NCI-H82 (cell line): ENCODE measurements around the gene LSM3.

Source experiments
- DNase-seq: peaks from one replicate; lab custom pipeline; 2025; lab: John Stamatoyannopoulos, UW

Gene LSM3

DNA sequence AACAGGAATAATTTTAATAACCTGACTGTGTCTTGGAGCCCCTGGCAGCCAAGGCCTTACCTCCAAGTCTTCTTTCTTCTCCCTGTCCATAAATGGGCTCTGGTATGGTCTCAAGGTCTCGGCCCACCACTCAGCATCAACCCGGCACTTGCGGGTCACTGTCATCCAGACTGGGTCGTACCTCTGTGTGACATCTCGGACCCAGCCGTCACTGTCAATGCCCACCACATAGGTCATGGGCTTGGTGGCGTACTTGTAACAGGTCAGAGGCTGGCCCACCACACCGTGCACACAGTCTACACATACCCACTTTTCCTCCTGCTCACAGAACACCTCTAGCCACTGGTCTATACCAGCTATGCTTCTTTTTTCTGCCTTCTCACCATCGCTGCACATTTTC, 20.7 kb upstream of the LSM3 start:
- DNase-seq = no peak

GRCh38 chr3:14158370-14158769, 20.2 kb upstream of the LSM3 start:
- DNase-seq = no peak

DNA sequence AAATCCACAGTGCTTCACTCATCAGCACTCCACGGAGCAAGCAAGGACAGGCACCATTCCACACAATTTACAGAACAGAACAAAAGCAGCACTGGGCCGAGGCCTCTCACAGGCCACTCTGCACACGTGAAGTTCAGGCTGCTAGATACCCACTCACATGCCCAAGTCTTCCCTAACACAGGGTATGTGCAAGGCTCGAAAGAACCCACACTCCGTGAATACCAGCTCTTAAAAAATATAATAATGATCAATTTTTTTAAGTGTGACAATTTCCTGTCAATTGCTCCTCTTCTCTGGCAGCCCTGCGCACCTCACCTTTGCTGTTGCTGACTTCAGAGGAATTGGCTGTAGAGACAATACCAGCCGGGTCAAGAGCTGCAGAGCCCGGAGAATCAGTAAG, 19.2 kb upstream of the LSM3 start:
- DNase-seq = no peak

DNA sequence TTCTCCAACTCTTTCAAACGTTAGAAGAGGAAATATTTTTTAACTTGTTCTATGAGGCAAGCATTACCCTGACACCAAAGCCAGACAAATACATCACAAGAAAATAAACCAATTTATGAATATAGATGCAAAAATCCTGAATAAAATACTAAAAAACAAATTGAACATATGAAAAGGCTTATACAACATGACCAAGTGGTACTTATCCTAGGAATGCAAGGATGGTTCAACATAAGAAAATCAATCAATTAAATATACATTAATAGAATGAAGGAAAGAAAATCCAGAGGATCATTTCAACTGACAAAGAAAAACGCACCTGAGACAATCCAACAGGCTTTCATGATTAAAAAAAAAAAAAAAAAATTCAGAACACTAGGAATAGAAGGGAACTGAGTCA, 17.3 kb upstream of the LSM3 start:
- no peak for DNase-seq

GRCh38 chr3:14162178-14162577, 16.4 kb upstream of the LSM3 start:
- DNase-seq = no peak

DNA sequence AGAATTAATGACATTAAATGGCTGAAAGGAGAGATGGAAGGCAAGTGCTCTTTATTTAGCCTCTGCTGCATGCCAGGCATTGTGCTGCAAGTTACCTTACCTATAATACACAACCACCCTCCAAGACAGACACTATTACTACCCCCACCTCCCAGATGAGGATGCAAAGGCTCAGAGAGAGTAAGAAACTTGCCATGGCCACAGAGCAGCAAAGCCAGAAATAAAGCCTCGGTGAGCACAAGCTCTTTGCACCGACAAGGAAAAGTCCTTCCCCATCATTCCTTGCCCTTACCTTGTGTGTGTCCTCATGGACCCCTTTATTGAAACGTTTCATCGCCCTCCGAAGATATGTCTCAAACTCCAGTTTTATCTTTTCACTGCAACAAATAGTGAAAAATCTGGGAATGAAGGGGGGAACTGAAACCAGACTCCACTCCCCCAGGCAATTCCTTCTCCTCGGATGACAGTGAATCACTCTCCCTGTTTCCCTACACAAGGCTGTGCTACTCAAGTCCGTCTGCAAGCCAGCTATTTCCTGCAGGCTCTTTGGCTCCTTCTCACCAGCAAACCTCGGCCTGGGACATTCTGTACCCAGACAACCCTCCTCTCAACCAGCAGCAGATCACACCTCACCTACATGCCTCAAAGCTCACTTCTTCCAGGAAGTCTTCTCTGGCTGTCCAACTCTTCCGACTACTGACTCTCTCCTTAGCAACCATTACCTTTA, 11.6 kb upstream of the LSM3 start:
- DNase-seq = no peak

GRCh38 chr3:14169435-14169834, 9.2 kb upstream of the LSM3 start:
- no peak for DNase-seq

- no peak for DNase-seq
Measured at GRCh38 chr3:14169871-14170270, 8.7 kb upstream of the LSM3 start.

- DNase-seq = peak; percentile 23
Measured at GRCh38 chr3:14170531-14171159, 8.0 kb upstream of the LSM3 start.

DNA sequence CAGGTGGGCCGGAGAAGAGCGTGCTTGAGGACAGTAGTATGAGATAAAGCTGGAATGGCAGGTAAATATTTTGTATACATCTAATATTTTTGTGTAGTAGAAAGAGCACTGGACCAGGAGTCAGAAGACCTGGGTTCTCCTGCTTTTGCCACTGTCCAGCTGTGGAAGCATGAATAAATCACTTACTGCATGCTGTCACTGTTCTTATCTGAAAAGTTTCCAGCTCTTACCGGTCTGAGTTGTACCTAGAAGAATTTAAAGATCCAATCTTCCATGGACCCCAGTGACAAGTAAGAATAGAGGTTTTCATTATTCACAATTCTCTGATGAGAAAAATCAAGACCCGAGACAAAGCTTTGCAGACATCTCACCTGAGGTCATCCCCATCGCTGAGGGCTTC, 6.1 kb upstream of the LSM3 start:
- no peak for DNase-seq

DNA sequence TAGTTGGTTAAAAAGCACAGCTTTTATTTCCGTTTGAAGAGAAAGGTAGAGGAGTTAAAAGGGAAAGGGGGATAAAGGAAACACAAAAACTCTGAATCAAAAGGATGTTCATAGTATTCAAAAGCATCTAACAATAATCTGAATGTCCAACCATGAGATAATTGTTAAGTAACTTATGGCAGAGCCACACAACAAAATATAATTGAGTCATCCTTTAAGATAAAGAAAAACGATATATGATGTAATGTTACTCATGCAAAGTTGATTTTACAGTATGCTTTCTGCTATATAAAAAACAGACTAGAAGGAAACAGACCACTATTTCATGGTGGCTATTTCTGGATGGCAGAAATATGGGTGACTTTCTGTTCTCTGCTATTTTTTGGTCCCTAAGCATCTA, 4.1 kb upstream of the LSM3 start:
- no peak for DNase-seq

DNA sequence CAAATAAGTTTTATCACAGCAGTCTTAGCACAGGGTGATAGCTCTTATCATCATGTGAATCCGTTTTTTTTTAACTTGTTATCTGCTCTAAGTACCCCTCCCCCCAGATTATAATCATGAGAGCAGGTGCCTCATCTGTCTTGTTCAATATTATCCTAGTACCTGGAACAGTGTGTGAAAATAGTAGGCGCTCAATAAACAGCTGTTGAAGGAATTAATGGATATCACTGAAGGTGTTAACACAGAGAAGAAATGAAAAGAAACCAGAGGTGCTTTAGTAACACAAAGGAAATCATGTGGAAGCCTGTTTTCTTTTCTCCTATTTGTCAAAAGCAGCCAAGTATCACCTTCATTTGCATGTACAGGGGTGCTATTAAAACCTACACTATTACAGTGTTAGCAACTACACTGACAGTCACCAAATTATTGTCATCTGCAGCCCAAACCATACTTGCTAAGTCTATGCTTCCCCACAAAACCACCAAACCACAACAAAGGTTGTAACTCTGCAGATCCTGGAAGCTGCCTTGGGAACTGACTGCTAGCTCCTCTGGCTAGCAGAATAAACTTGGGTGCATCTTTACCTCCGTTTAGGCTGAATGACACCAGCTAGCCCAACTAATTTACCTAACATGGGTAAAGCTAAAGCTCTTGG, 3.1 kb upstream of the LSM3 start:
- DNase-seq = no peak

DNA sequence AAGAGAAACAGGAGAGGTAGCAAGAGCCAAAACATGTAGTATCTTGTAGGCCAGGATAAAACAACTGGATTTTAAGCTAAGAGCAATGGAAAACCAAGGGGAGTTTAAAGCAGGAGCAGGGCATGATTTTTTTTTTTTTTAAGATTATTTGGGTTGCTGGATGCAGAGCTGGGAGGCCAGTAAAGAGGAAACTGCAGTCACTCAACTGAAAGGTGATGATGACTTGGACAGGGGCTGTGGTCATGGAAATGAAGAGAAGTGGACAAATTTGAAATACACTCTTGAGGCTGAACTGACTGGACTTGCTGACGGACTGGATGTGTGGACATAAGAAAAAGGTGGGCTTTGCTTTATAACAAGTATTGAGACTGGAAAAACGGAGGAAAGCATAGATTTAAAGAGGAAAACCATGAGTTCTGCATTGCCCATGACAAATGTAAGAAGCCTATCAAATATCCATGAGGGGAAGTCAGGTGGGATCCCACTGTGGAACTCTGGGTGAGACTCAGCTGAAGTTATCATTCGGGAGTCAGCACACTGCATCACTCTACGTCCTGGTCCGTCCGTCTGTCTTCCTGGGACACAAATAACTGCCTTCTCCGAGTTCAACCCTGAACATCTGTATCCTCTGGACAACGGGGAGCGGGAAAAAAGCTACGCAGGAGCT, 904 bp upstream of the LSM3 start:
- DNase-seq = no peak

DNA sequence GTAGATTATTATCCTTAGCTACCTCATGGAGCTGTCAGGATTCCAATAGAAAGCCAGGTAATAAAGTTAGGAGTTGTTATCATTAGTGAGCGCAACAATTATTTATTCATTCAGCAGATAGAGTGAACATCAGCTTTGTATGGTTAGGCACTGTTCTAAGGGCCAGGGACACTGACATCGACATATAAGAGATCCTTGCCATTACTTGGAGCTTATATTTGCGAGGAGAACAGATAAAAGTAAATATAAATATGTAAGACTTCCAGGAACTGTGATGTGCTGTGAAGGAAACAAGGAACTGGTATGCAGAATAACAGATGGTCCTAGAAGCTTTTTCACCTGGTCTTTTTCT, 473 bp downstream of the LSM3 start:
- DNase-seq = no peak

DNA sequence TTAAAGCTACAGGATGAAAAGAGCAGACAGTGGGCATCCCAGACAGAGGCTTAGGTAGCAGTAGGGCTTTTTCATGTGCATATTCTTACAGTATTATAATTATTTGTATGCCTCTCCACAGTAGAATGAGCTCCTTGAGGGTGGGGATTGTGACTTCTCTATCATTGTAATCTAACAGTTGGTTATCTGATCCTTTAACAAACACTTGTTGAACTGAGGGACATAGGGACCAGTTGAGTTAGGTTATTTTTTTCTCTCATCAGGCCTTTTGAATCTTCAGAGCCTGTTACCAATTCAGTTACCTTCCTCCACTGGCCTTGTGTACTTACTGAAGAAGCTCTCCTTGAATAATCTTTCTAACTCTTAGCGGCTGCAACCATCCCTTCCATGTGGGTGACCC, 1.2 kb downstream of the LSM3 start:
- DNase-seq = no peak

- DNase-seq = no peak
Measured at GRCh38 chr3:14181253-14181652, 2.6 kb downstream of the LSM3 start.

GRCh38 chr3:14183015-14183577, 4.5 kb downstream of the LSM3 start:
- no peak for DNase-seq

DNA sequence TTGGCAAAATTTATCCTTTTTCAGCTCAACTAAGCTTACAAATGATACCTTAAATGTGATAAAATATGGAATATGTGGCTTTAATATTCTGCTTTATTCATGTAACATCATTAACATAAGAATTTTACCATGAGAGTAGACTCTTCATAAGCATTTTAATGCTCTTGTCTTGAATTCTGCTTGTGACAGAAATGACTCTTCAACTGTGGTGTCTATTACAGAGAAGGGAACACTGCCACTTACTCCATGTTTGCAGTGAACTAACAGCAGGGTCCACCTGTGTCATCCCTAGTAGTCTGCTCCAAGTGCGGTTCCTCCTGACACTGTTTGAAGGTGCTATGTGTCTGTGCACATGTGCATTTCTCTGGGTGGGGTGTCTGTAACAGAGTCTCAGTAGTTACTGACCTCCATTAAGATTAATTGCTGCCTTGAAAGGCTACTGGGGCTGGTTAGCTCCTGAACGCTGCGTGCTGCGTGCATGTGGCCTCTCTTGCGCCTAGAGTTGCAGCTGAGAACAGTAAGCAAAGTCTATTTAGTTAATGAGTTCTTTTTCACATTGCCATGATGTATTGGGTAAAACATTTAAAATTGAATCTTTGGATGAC, 8.3 kb downstream of the LSM3 start:
- DNase-seq = no peak

DNA sequence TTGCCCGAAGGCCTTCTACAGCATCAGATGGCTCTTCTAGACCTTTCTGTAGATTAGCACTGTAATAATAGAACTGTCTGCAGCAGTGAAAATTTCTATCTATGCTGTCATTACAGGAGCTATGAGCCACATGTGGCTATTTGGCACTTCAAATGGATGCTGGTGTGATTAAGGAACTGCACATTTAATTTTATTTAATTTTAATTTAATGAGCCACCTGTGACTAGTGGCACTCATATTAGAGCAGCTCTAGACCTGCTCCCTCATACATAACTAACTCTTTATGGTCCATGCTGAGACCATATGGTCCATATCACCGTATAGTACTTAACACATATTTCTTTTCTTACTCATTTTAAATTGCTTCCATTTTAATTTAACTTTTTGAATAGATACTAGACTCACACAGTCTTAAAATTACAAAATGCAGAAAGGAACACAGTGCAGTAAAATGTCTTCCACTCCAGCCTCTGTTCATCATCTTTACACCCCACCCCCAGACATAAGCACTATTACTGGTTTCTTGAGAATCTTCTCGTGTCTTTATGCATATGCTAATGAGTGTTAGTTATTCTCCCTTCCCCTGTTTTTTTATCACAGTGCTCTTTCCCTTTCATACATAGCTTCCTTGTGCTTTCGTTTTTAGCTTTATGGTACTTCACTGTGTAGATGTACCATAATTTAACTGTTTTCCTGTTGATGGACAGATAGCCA, 9.6 kb downstream of the LSM3 start:
- DNase-seq = no peak

DNA sequence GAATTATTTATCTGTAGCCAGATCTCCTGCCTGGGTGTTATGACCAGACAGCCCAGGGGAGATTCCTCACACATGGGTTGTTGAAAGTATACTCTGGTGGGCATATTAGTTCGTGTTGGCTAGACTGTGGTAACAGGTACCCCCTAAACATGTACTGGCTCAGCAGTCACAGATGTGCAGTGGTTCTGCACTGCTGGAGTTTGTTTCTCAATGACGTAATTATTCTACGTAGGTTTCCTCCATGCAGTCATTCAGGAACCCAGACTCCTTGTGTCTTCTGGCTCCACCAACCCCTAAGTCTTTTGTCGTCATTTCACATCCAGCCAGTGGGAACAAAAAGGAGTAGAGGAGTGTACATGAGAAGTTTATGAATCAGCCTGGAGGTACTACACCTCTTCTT, 16.2 kb downstream of the LSM3 start:
- no peak for DNase-seq

GRCh38 chr3:14199641-14200040, 21.0 kb downstream of the LSM3 start:
- DNase-seq = no peak

GRCh38 chr3:14200276-14200675, 21.7 kb downstream of the LSM3 start:
- DNase-seq = no peak
